Stimulated activated CD8-positive, alpha-beta memory T cell treated with anti-CD3 and anti-CD28 coated beads, Interleukin-7, amount 100 ng/mL, for 24 hours (primary cell): ENCODE results near the gene PDZD7.

Experiments
- DNase-seq: peaks from one replicate; pipeline ENCODE4 v3.0.0-alpha.2; 2020; ENCODE audit warnings: low read depth

The PDZD7 gene

DNA sequence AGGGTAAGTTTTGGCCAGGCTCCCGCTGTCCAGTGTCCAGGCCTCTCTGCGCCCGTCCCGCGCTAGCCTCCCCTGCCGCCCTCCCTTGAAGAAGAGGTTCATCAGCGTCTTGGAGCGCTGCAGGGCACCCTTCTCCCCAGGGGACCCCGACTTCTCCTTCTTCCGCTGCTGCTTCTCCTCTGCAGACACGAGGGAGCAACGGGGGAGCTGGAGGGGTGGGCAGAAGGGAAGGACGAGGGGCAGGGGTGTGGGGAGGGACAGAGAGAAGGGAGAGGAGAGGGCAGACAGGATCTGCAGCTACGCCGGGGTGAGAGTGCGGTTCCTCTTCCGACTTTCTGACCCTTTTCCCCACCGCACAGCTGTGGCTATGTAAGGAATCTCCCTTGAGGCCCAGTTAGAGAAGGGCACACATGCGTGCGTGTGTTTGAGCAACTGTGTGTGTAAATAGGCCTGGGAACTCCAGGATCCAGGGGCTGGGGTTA, 12.8 kb downstream of the PDZD7 start:
- DNase-seq: no peak

DNA sequence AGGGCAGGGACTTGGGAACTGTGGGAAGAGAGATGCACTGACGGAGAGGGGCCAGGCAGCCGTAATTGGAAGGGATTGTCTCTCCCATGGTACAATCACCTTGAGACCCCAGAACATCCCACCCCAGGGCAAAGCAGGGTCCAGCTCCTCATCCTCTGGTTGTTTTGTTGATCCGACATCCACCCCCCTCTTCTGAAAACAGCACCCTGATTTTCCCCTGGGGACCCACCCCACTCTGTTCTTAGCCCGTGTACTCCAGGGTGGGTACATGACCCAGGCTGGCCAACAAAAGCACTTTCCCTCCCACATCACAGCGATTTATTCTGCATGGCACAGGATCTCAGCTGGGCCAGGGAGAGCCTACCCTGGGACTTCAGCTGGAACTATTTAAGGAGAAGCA, 14.1 kb downstream of the PDZD7 start:
- no peak for DNase-seq

DNA sequence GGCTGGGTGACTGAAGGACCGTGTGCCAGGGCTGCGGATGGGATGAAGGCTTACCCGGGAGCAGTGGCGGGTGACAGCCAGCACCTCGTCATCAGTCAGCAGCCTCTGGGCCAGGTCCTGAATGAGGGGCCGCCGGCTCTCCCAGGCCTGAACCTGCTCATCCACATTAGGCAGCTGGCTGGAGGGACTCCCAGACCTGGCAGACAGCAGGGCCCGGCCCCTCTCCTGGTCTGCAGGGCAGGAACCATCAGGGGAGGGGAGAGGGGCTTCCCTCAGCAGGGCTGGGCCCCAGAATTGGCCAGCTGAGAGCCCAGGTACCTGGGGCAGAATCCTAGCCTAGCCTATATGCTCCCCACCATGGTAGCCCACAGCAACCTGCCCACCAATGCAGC, 15.4 kb downstream of the PDZD7 start:
- no peak for DNase-seq

DNA sequence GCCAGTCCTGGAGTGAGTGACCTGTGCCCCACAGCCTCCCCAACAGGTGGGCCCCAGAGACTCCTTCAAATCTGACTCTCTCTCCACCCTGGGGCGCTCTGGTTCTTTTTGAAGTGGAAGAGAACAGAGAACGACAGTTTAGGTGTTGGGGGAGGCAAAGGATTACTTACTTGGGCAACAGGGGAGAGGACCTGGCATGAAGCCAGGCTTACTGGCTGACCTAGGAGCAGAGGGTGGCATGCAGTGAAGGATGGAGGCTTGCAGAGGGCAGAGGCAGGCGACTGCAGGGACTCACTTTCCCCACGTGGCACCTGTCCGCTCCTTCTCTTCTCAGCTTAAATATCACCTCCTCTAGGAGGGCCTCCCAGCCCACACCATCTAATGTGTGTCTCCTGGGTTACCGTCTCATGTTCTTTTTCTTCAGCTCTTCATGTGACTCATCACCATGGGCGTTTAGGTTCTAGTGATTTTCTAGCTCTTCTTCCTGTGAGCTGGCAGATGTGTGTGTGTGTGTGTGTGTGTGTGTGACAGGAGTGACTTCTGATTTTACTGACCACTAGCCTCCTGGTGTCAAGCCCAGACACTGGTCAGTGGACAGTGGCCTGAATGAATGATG, 15.9 kb downstream of the PDZD7 start:
- no peak for DNase-seq

DNA sequence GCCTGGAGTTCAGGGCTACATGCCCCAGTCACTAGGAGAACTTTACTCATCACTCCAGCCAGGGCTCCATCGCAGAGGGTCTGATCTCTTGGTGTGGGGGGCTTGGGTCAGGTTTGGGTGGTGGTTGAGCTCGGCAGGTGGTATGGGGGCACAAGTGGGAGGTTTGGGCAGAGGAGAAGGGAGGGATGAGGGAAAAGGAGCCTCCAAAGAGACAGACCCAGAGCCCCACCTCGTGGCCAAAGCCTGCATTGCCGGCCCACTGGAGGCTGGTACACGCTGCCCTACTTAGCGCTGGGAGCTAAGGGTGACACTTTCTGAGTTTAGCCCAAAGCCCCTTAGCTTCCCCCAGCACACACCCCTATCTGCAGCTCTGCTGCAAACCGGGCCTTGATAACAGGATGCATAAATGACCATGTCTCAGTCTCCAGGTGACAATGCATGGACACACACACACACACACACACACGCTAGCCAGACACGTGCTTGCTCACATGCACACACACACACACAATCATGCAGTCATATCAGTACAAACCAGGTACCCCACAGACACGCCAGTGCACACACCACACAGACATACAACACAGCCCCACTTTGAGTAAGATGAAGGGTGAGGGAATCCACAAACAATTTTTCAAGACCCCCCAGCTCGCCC, 16.6 kb downstream of the PDZD7 start:
- peak; percentile 69 for DNase-seq

DNA sequence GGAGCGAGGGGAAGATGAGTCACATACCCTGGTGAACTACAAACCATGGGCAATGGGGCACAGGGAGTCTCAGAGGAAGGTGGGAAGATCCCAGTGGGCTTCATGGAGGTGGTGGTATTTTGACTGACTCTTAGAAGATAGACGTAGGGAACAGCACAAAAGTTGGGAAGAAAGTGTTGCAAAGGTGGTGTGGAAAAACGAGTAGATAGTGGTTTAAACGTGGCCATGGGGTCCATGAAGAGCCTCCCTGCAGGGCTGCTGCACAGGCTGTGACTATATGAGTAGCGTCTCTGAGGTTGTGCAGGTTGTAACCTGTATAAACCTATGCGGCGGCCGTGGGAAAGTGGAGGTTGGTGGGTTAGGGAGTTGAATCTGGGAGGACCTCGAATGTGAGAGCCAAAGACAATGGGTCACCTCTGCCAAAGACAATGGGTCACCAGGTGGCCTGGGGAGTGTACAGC, 17.5 kb downstream of the PDZD7 start:
- DNase-seq: no peak

DNA sequence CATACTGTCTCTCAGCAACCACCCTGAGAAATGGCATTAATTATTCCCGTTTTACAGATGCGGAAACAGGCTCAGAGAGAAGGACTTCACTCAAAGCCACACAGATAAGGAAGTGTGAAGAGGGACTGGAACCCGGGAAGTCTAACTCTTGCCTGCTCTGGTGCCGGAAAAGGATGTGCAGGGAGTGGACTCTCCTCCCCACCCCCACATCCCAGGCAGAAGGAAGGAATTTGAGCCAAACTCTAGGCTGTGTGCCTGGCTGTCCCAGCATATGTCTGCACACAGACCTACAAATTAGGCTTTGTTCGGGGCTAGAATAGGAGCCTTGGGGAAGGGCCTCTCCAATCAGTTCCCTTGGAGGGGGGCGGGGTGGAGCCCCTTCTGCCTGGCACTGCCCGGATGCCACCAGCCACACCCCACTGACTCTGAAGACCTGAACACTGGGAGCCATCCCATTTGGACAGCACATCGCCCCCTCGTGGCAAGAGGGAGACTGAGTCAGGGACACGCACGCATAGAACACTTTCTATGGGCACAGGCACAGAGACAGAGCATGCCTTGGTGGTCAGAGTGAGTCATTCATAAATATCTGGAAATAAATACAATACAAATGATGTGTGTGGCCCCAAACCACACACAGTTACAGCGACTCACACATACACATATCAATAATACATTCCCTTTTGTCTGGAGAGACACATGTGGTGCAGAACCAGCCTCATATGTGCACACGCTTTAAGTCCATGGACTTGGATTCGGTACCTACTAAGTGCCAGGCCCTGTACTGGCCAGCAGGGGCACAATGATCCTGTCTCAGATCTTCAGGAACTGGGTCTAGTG, 18.2 kb downstream of the PDZD7 start:
- DNase-seq: peak; percentile 60

DNA sequence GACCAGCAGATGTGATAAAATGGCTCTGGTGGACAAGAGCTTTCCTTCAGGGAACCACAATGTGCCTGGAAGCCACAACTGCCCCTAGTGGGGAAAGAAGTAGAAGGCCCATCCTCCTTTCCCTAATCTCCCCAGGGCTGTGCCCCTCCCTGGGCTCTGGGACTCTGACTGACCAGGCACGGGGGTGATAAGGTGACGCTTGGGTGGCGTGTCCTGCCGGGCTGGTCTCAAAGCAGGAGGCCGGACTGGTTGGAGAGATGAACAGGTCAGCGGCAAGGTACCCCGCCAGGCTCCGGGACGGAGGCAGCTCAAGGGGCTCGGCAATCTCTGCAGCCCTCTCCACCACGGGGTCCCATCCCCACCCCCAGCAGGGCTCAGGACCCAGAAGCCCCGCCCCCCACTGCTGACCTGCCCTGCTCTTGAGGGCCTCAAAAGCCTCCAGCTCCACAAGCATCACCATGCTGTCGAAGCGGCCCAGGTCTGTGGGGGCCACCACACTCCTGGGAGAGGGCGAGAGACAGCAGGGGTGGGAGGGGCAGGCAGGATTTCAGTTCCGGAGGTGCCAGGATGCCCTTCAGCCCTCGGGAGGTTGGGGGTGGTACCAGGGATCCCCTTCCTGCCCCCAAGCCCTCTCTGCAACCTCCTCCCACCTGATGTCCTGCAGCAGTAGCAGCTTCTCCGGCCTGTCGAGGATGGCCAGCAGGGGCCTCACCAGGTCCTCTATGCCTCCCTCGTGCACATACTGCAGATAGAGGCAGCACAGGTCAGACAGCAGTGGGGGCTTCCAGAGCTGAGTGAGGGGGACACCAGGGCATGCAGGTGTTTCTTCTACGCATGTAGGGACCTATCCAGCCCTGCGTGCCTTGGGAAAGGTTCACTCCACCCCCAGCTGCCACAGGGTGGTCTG, 19.2 kb downstream of the PDZD7 start:
- DNase-seq: no peak

DNA sequence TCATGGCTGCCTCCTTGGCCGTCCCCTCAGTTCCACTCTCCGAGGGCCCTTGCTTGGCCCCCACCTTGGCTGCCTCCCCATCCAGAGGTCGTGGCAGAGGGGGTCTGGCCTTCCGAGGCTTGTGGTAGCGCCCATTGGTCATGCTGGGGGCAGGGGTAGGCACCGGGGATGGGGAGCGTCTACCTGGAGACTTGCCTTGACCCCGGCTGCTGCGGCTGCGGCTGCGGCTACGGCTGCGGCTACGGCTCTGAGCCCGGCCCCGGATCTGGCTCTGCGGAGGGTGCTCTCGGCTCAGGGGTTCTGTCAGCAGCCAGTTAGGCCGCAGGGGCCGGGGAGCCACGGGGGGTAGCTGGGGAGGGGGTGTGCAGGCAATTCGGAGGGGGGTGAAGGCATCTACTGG, 20.6 kb downstream of the PDZD7 start:
- no peak for DNase-seq

DNA sequence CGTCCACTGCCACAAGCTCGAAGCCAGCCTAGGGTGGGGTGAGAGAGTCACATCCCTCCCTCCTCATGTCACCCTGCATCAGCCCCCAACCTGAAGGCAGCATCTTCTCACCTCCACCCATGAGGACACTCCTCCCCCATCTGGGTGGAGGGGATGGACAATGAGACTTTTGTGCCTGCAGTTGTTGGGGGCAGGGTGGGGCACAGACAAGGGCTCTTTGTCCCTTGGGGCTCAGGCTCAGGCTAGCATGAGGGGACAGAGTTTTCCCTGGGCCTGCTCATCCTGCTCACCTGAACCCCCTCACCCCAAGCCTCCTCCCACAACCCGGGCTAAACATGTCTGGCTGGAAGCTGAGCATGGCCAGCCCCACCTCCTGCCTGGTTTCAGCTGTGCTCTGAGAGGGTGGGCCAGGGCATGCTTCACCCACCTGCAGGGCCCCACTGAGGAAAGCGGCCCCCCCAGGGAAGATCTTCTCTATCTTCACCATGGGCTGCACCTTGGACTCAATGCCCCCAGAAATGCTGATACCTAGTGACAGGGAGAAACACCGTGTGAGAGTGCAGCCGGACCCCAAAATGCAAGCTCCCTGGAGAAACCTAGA, 22.0 kb downstream of the PDZD7 start:
- DNase-seq: no peak

DNA sequence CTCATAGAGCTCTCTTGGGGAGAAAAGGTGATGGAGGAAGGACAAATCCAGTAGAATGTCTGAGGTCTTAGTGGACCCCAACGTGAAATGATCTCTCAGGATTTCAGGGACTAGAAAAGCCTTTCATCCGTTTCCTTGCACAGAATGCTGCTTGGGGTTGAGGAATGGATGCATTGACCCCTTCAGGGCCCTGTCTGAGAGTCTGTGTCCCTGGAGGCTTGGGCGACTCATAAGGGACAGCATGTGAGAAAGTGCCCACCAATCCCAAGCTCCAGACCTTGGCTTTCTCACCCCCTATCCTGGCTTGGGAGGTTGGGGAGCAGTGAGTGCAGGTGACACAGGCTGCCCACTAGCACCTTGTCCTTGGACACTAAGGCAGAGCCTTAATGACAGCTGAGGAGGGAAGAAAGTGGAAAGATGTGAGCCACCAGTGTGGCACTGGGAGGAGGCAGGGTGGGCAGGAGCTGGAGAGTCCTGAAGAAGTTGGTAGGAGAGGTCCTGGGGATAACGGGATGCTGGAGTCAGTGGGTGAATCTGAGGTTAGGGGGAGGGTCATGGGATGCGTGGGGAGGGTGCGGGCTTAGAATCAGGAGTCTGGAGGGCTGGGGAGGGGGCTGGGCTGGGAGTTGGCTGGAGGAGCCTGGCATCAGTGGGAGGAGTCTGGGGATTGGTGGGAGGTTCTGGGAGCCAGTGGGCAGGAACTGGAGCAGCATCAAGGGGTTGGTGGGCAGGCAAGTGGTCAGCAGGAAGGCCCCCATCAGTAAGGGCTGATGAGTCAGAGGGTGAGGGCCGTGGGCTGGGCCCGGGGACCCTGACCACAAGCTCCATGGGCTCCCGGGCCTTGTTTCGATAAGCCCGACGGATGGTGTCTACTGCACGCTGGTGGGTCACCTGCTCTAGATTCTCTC, 22.8 kb downstream of the PDZD7 start:
- no peak for DNase-seq

DNA sequence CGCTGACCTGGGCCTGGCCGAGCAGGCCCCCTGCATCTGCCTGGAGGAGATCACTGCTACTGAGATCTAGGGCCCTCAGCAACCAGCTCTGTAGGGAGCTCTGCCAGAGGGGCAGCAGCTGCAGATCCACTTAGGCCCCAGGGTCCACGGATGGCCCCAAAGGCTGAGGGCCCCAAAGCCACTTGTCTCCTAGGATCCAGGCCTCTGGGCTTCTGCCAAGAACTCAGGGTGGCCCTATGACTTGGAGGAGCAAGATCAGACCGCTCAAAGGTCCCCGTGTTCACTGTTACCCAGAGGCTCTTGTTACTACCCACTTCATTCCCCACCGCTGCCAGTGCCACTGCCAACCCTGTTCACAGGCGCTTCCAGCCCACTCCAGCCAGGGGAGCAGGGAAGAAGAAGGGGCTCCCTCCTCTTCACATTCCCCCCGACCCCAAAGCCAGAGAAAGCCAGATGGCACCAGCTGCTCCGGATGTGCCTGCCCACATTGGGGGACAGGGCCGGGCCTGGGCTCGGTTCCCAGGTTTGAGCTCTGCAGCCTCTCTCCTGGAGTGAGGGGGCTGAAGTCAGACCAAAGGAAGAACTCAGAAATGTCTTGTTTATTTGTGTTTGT, 23.7 kb downstream of the PDZD7 start:
- no peak for DNase-seq

DNA sequence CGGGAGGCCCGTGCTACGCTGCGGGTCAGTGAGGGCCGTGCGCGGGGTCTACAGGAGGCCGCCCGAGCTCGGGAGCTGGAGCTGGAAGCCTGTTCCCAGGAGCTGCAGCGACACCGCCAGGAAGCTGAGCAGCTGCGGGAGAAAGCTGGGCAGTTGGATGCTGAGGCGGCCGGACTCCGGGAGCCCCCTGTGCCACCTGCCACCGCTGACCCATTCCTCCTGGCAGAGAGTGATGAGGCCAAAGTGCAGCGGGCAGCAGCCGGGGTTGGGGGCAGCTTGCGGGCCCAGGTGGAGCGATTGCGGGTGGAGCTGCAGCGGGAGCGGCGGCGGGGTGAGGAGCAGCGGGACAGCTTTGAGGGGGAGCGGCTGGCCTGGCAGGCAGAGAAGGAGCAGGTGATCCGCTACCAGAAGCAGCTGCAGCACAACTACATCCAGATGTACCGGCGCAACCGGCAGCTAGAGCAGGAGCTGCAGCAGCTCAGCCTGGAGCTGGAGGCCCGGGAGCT, 24.3 kb downstream of the PDZD7 start:
- DNase-seq: no peak

DNA sequence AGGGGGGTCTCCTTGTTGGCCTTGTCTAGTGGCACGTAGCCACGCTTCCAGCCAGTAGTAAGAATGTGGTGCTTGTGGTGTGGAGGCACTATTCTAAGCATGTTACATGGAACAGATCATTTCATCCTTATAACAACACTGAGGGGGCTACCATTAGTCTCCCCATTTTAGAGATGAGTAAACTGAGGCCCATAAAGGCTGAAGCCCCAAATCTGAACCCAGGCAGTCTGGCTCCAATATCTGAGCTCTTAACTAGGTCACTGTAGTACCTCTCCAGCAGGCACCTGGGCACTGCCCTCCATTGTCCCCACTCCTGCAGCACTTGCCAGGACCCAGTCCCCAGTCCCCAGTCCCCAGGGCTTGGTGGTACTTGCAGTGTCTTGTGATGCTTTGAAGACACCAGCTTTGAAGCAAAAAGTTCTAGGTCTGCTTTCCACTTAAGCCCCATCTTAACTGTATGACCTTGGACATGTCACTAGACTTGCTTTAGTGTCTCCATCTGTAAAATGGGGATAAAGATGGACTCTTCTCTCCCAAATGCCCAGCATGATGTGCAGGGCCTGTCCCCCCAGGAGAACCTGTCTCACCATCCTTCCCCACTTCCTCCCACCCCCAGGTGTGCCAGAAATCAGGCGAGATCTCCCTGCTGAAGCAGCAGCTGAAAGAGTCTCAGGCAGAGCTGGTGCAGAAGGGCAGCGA, 24.9 kb downstream of the PDZD7 start:
- no peak for DNase-seq

DNA sequence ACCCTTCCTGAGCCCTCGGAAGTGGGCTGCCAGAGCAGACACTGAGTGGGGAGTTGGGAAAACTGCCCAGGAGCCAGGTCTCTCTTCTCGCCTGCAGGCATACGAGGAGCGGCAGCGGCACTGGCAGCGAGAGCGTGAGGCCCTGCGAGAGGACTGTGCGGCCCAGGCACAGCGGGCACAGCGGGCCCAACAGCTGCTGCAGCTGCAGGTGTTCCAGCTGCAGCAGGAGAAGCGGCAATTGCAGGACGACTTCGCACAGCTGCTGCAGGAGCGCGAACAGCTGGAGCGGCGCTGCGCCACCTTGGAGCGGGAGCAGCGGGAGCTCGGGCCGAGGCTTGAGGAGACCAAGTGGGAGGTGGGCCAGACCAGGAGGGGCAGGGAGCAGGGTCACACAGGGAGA, 25.6 kb downstream of the PDZD7 start:
- no peak for DNase-seq

DNA sequence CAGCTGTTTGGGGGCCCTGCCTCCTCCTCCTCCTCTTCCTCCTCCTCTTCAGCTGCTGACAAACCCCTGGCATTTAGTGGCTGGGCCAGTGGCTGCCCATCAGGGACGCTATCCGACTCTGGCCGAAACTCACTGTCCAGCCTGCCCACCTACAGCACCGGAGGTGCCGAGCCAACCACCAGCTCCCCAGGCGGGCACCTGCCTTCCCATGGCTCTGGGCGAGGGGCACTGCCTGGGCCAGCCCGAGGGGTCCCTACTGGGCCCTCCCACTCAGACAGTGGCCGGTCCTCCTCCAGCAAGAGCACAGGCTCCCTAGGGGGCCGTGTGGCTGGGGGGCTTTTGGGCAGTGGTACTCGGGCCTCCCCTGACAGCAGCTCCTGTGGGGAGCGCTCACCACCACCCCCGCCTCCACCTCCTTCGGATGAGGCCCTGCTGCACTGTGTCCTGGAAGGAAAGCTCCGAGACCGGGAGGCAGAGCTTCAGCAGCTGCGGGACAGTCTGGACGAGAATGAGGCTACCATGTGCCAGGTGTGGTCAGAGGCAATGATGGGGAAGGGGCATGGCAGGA, 27.2 kb downstream of the PDZD7 start:
- no peak for DNase-seq

DNA sequence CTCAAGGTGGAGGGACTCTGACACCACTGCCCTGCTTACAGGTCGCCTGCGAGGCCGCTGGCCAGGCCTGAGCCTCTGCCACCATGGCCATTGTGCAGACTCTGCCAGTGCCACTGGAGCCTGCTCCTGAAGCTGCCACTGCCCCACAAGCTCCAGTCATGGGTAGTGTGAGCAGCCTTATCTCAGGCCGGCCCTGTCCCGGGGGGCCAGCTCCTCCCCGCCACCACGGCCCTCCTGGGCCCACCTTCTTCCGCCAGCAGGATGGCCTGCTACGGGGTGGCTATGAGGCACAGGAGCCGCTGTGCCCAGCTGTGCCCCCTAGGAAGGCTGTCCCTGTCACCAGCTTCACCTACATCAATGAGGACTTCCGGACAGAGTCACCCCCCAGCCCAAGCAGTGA, 28.5 kb downstream of the PDZD7 start:
- no peak for DNase-seq

DNA sequence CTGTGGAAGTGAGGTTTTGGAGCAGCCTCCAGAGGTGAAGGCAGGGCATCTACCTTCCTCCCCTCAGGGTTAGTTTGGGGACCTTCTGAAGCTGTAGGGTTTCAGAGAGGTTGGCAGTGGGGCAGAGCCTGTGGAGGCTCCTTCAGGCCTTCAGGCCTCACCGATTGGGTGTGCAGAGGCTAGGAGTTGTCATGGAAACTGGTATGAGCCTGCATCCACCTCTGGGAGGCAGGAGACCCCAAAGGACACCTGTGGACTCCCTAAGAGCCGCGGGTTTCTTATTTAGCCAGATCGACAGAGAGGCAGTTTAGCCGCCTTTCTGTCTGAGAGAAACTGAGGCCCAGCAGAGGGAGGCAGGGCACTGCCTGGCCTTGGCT, 29.3 kb downstream of the PDZD7 start:
- DNase-seq: no peak
